HEK293 (cell line): ENCODE measurements around the gene COQ10B.

ENCODE experiments used
- CTCF ChIA-PET: fragments of 350-600 bp; formaldehyde crosslinking; extraction: SDS; loops from one replicate; lab custom pipeline; 2021; ENCODE audit warnings: antibody characterized with exemption; lab: Yijun Ruan, JAX
- POLR2A ChIA-PET: fragments of 300-600 bp; formaldehyde crosslinking; extraction: SDS; loops from one replicate; lab custom pipeline; 2020; ENCODE audit warnings: antibody characterized with exemption, inconsistent platforms; lab: Yijun Ruan, JAX
- H3K27ac ChIP-seq: fragments of 200-500 bp; sonication (Bioruptor generic); 2 replicates; pipeline ENCODE4 v1.5.1; 2014; ENCODE audit warnings: low read depth, low read length, control low read depth, inconsistent platforms; ENCODE audit errors: extremely low read depth
- H3K36me3 ChIP-seq, 2 experiments: fragments of 200-500 bp in 1 of 2; sonication (Bioruptor generic) in 1 of 2; 1 replicate in 1 of 2; 2 replicates in 1 of 2; pipeline ENCODE4 v1.5.1; 2014 to 2017; ENCODE audit warnings: inconsistent platforms in 2 of 2, low read length in 2 of 2; ENCODE audit not compliant: control insufficient read depth in 2 of 2, insufficient read depth in 1 of 2
- H3K4me1 ChIP-seq: fragments of 200-500 bp; sonication (Bioruptor generic); 2 replicates; pipeline ENCODE4 v1.5.1; 2014; ENCODE audit warnings: mild to moderate bottlenecking, low read length, inconsistent platforms; ENCODE audit not compliant: control insufficient read depth, insufficient read depth
- H3K4me3 ChIP-seq: 2 replicates; pipeline ENCODE4 v1.5.1; 2011; ENCODE audit warnings: low read depth, mild to moderate bottlenecking, control low read depth, low read length, moderate library complexity
- H3K9me3 ChIP-seq: fragments of 200-500 bp; sonication (Bioruptor generic); 2 replicates; pipeline ENCODE4 v1.5.1; 2014; ENCODE audit warnings: low read depth, low read length, inconsistent platforms; ENCODE audit not compliant: control insufficient read depth, insufficient read depth
- AEBP2 ChIP-seq: fragments of 450-650 bp; formaldehyde crosslinking; IDR thresholded peaks from 2 replicates; pipeline ENCODE4 v1.5.1; 2016; ENCODE audit warnings: missing biosample characterization, missing genetic modification characterization, borderline replicate concordance
- BCL11B ChIP-seq: fragments of 450-650 bp; formaldehyde crosslinking; IDR thresholded peaks from 2 replicates; pipeline ENCODE4 v1.5.1; 2016; ENCODE audit warnings: low read depth, missing biosample characterization, missing genetic modification characterization
- KLF16 ChIP-seq: fragments of 450-650 bp; formaldehyde crosslinking; IDR thresholded peaks from 2 replicates; pipeline ENCODE4 v1.5.1; 2017; ENCODE audit warnings: missing biosample characterization, missing genetic modification characterization
- KLF9 ChIP-seq: fragments of 450-650 bp; formaldehyde crosslinking; IDR thresholded peaks from 2 replicates; pipeline ENCODE4 v1.5.1; 2016; ENCODE audit warnings: missing biosample characterization, missing genetic modification characterization, low read depth
- OVOL3 ChIP-seq: fragments of 450-650 bp; formaldehyde crosslinking; IDR thresholded peaks from 2 replicates; pipeline ENCODE4 v1.5.1; 2016; ENCODE audit warnings: missing biosample characterization, missing genetic modification characterization
- TRIM28 ChIP-seq: IDR thresholded peaks from 2 replicates; pipeline ENCODE4 v1.6.1; 2011; ENCODE audit warnings: low read length, control low read depth, borderline replicate concordance
- ZBTB17 ChIP-seq: fragments of 450-650 bp; formaldehyde crosslinking; IDR thresholded peaks from 2 replicates; pipeline ENCODE4 v1.5.1; 2016; ENCODE audit warnings: missing biosample characterization, missing genetic modification characterization
- ZBTB21 ChIP-seq: fragments of 450-650 bp; formaldehyde crosslinking; IDR thresholded peaks from 2 replicates; pipeline ENCODE4 v1.5.1; 2017; ENCODE audit warnings: missing biosample characterization, missing genetic modification characterization
- ZBTB8A ChIP-seq: fragments of 450-650 bp; formaldehyde crosslinking; IDR thresholded peaks from 2 replicates; pipeline ENCODE4 v1.5.1; 2016; ENCODE audit warnings: missing biosample characterization, missing genetic modification characterization
- ZNF324 ChIP-seq: fragments of 450-650 bp; formaldehyde crosslinking; IDR thresholded peaks from 2 replicates; pipeline ENCODE4 v1.5.1; 2016; ENCODE audit warnings: missing biosample characterization, missing genetic modification characterization
- ZNF449 ChIP-seq: fragments of 450-650 bp; formaldehyde crosslinking; IDR thresholded peaks from 2 replicates; pipeline ENCODE4 v1.5.1; 2017; ENCODE audit warnings: missing biosample characterization, mild to moderate bottlenecking, missing genetic modification characterization, moderate library complexity
- ZNF544 ChIP-seq: fragments of 450-650 bp; formaldehyde crosslinking; IDR thresholded peaks from 2 replicates; pipeline ENCODE4 v1.5.0; 2017; ENCODE audit warnings: missing biosample characterization, missing genetic modification characterization
- ZNF548 ChIP-seq: fragments of 450-650 bp; formaldehyde crosslinking; IDR thresholded peaks from 2 replicates; pipeline ENCODE4 v1.5.1; 2016; ENCODE audit warnings: missing biosample characterization, missing genetic modification characterization
- ZNF558 ChIP-seq: fragments of 450-650 bp; formaldehyde crosslinking; IDR thresholded peaks from 2 replicates; pipeline ENCODE4 v1.5.1; 2016; ENCODE audit warnings: missing biosample characterization, missing genetic modification characterization
- ZNF621 ChIP-seq: fragments of 450-650 bp; formaldehyde crosslinking; IDR thresholded peaks from 2 replicates; pipeline ENCODE4 v1.5.1; 2017; ENCODE audit warnings: missing biosample characterization, missing genetic modification characterization
- ZNF670 ChIP-seq: fragments of 450-650 bp; formaldehyde crosslinking; IDR thresholded peaks from 2 replicates; pipeline ENCODE4 v1.5.1; 2016; ENCODE audit warnings: missing biosample characterization, missing genetic modification characterization, low read depth
- ZNF830 ChIP-seq: fragments of 450-650 bp; IDR thresholded peaks from 2 replicates; pipeline ENCODE4 v1.5.0; 2018; ENCODE audit warnings: missing biosample characterization, missing genetic modification characterization, low read depth, mild to moderate bottlenecking, moderate library complexity
- ZNF843 ChIP-seq: fragments of 450-650 bp; formaldehyde crosslinking; IDR thresholded peaks from 2 replicates; pipeline ENCODE4 v1.5.1; 2016; ENCODE audit warnings: missing biosample characterization, missing genetic modification characterization

The COQ10B gene

GRCh38 chr2:197504512-197504911, 51.2 kb downstream of the COQ10B start:
- 0 out of 2 replicates have a peak, but pooled peaks cover 4% of the 10 kb centered on the region for H3K4me1 ChIP-seq
- no peak overlapping the region for H3K4me3 ChIP-seq
- no peak for TF ChIP-seq ZNF621 (tag by site-specific recombination)
- TF ChIP-seq AEBP2 (tag by site-specific recombination), result no peak
- TF ChIP-seq ZBTB17 (tag by site-specific recombination), result no peak
- no peak for TF ChIP-seq OVOL3 (tag by site-specific recombination)
- TF ChIP-seq ZNF830 (tag by site-specific recombination), result no peak
- TF ChIP-seq KLF9 (tag by site-specific recombination), result no peak
- TF ChIP-seq ZNF449 (tag by site-specific recombination), result no peak
- TF ChIP-seq BCL11B (tag by site-specific recombination), result no peak
- no peak for TF ChIP-seq ZNF843 (tag by site-specific recombination)
- TF ChIP-seq TRIM28, result no peak
- no peak for TF ChIP-seq ZNF670 (tag by site-specific recombination)
- TF ChIP-seq, all 188 proteins: peak for 0
- ChIA-PET POLR2A (no interaction called here), CTCF (interaction anchor here (0.7 kb wide), 1 partner anchor 59 kb away, joined by 3 read pairs; no protein-coding TSS in a partner anchor)
- Histone ChIP-seq H3K36me3 (peaks cover 18 to 39% of the 10 kb centered on the region in 2 experiments; a peak in 2 of 3 replicates), H3K9me3 (no peaks in the 10 kb centered on the region), H3K27ac (no peak overlapping the region)

GRCh38 chr2:197506658-197507057, 53.3 kb downstream of the COQ10B start:
- ChIA-PET POLR2A (interaction anchor here (1.2 kb wide), 1 partner anchor 9 kb away, joined by 7 read pairs; the partner anchor contains the start of gene MOB4), CTCF (no interaction called here)
- H3K36me3 ChIP-seq, result peaks cover 18 to 36% of the 10 kb centered on the region in 2 experiments; a peak in 2 of 3 replicates
- no peak overlapping the region for H3K27ac ChIP-seq
- TF ChIP-seq ZNF558 (no peak), ZNF324 (no peak), ZBTB8A (no peak), ZNF544 (tag by site-specific recombination) (no peak), TRIM28 (no peak), ZNF548 (tag by site-specific recombination) (no peak), KLF16 (tag by site-specific recombination) (no peak)
- H3K4me1 ChIP-seq, result 0 out of 2 replicates have a peak, but pooled peaks cover 3% of the 10 kb centered on the region
- H3K9me3 ChIP-seq, result no peaks in the 10 kb centered on the region
- no peak overlapping the region for H3K4me3 ChIP-seq

- no peaks in the 10 kb centered on the region for H3K9me3 ChIP-seq
- CTCF ChIA-PET, result interaction anchor here (0.7 to 1.7 kb wide), 2 partner anchors 14 to 56 kb away, joined by 3 read pairs; partner anchors contain the start of genes HSPD1 and HSPE1
- H3K36me3 ChIP-seq, result no peaks in the 10 kb centered on the region; a peak in 1 of 3 replicates
- TF ChIP-seq ZBTB21 (tag by site-specific recombination), result no peak
- TF ChIP-seq, all 188 proteins: peak for 0
- Histone ChIP-seq H3K4me1 (peaks cover 2% of the 10 kb centered on the region; the same call in 1 of the 2 replicates), H3K27ac (no peak overlapping the region), H3K4me3 (no peak overlapping the region)
- POLR2A ChIA-PET, result interaction anchor here (6.0 kb wide), 1 partner anchor 14 kb away, joined by 85 read pairs; the partner anchor contains the start of genes HSPD1 and HSPE1
Observed at GRCh38 chr2:197513915-197514314, 60.6 kb downstream of the COQ10B start.
